Upper lobe of left lung (tissue), 4 donors: Measurements from ENCODE around the gene PSTPIP2.

ENCODE experiments used
- CTCF ChIP-seq, 6 experiments: fragments of 450-650 bp in 4 of 6; fragments of 200-600 bp in 2 of 6; sonication (generic) in 2 of 6; IDR thresholded peaks; one replicate each; pipeline ENCODE4 v1.5.1; 2016 to 2019; ENCODE audit warnings: antibody characterized with exemption in 6 of 6
- POLR2A ChIP-seq, 4 donors: fragments of 450-650 bp; IDR thresholded peaks; one replicate each; pipeline ENCODE4 v1.5.1; 2016 to 2017; ENCODE audit warnings: antibody characterized with exemption in 4 of 4, mild to moderate bottlenecking in 2 of 4
- POLR2AphosphoS5 ChIP-seq, 2 donors: sonication (generic); formaldehyde crosslinking; IDR thresholded peaks; one replicate each; pipeline ENCODE4 v1.5.1; 2017; ENCODE audit warnings: antibody characterized with exemption in 2 of 2

GRCh38 chr18:45976974-45977373 is 95.1 kb downstream of the PSTPIP2 start:
- TF ChIP-seq CTCF (IDR thresholded peaks at IDR 0.05) (no peak), POLR2A (IDR thresholded peaks at IDR 0.05) (no peak), POLR2AphosphoS5 (IDR thresholded peaks at IDR 0.05) (no peak)
